HL-60 (cell line): ENCODE data around the gene ROBO1.

Experiments used
- GABPA ChIP-seq: IDR thresholded peaks from 2 replicates; pipeline ENCODE4 v1.6.1; 2012; ENCODE audit warnings: low read depth
- POLR2AphosphoS5 ChIP-seq: IDR thresholded peaks from 2 replicates; pipeline ENCODE4 v1.6.1; 2012; ENCODE audit warnings: low read depth
- TF ChIP-seq, protein P1 (sequence below): IDR thresholded peaks from one replicate; pipeline ENCODE4 v1.5.1; 2011; ENCODE audit warnings: low read length, control low read depth, inconsistent platforms; ENCODE audit not compliant: insufficient read depth
- TF ChIP-seq, protein P2 (sequence below): IDR thresholded peaks from 2 replicates; pipeline ENCODE4 v1.6.1; 2012; ENCODE audit warnings: low read depth; ENCODE audit not compliant: insufficient replicate concordance

DNA sequence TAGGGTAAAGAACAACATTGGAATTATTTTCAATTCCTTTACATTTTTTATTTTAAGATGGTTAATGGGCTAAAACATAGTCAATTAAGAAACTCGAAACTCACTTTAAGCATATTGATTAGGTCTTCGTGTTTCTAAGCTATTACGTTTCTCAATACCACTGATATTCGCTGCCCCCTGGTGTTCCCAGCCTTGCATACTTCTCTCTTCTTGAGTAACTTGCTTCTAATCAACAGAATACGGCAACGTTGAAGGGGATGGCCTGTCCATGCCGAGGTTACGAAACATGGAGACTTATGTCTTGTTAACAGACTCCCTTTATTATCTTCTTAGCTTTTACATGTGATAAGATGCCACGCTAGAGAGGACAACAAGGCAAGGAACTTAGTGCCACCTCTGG is 43.6 kb downstream of the ROBO1 start:
- TF ChIP-seq, protein P1, sequence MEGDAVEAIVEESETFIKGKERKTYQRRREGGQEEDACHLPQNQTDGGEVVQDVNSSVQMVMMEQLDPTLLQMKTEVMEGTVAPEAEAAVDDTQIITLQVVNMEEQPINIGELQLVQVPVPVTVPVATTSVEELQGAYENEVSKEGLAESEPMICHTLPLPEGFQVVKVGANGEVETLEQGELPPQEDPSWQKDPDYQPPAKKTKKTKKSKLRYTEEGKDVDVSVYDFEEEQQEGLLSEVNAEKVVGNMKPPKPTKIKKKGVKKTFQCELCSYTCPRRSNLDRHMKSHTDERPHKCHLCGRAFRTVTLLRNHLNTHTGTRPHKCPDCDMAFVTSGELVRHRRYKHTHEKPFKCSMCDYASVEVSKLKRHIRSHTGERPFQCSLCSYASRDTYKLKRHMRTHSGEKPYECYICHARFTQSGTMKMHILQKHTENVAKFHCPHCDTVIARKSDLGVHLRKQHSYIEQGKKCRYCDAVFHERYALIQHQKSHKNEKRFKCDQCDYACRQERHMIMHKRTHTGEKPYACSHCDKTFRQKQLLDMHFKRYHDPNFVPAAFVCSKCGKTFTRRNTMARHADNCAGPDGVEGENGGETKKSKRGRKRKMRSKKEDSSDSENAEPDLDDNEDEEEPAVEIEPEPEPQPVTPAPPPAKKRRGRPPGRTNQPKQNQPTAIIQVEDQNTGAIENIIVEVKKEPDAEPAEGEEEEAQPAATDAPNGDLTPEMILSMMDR: no peak
- no peak for TF ChIP-seq POLR2AphosphoS5
- TF ChIP-seq GABPA: no peak
- TF ChIP-seq, protein P2, sequence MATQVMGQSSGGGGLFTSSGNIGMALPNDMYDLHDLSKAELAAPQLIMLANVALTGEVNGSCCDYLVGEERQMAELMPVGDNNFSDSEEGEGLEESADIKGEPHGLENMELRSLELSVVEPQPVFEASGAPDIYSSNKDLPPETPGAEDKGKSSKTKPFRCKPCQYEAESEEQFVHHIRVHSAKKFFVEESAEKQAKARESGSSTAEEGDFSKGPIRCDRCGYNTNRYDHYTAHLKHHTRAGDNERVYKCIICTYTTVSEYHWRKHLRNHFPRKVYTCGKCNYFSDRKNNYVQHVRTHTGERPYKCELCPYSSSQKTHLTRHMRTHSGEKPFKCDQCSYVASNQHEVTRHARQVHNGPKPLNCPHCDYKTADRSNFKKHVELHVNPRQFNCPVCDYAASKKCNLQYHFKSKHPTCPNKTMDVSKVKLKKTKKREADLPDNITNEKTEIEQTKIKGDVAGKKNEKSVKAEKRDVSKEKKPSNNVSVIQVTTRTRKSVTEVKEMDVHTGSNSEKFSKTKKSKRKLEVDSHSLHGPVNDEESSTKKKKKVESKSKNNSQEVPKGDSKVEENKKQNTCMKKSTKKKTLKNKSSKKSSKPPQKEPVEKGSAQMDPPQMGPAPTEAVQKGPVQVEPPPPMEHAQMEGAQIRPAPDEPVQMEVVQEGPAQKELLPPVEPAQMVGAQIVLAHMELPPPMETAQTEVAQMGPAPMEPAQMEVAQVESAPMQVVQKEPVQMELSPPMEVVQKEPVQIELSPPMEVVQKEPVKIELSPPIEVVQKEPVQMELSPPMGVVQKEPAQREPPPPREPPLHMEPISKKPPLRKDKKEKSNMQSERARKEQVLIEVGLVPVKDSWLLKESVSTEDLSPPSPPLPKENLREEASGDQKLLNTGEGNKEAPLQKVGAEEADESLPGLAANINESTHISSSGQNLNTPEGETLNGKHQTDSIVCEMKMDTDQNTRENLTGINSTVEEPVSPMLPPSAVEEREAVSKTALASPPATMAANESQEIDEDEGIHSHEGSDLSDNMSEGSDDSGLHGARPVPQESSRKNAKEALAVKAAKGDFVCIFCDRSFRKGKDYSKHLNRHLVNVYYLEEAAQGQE: no peak
